ENCODE data around the gene CIB4. TPM values are rescaled to one million over a fixed set of nuclear protein-coding genes. Genes with fewer than 3 reads are reported as not detected.

The CIB4 gene
- total RNA-seq, 1 donor from 2014 or later, result not detected

GRCh38 chr2:26639685-26640243 is 1.4 kb downstream of the CIB4 start:
- DNase-seq (no peak), ATAC-seq (no peak)

GRCh38 chr2:26637811-26638310 is 3.3 kb downstream of the CIB4 start:
- ATAC-seq (no peak), DNase-seq (no peak)
- no peaks in the 10 kb centered on the region for H3K9me3 ChIP-seq
- H3K36me3 ChIP-seq, result no peaks in the 10 kb centered on the region
- no peak for TF ChIP-seq CTCF (IDR thresholded peaks at IDR 0.05)
- H3K4me3 ChIP-seq, result no peak overlapping the region
- peaks cover 19% of the 10 kb centered on the region for H3K4me1 ChIP-seq
- intact Hi-C loops (cut with DNase I), result no loop called here
- no peaks in the 10 kb centered on the region for H3K27me3 ChIP-seq (ENCODE audit: low read depth)
- H3K27ac ChIP-seq, result no peak overlapping the region

More at GRCh38 chr2:26639685-26640243, 1.4 kb downstream of the CIB4 start:
- no peaks in the 10 kb centered on the region for H3K9me3 ChIP-seq
- TF ChIP-seq CTCF (IDR thresholded peaks at IDR 0.05), result no peak
- H3K4me3 ChIP-seq, result peak overlapping the region; percentile 19
- no peaks in the 10 kb centered on the region for H3K36me3 ChIP-seq
- H3K4me1 ChIP-seq, result peaks cover 11% of the 10 kb centered on the region
- no peak overlapping the region for H3K27ac ChIP-seq
- intact Hi-C loops (cut with DNase I), result no loop called here
- H3K27me3 ChIP-seq (ENCODE audit: low read depth), result no peaks in the 10 kb centered on the region

DNA sequence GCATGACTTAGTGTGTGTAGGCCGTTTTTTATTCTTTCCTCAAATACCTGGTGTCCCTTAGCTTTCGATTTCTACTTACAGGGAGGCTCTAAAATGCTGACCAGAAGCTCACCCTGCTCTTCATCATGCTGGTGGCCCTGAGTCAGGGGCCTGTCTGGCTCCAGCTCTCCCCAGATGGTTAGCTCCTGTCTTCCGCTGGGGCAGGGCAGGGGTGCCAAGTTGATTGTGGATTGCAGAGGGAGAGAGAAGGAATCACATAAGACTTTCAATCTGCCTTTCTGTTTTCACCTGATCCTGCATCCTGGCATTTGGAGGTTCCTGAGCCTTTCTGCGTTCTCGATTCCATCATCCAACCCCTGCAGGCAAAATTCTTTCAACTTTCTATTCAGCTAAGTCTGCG is 4.2 kb downstream of the CIB4 start:
- no peak for TF ChIP-seq CTCF (IDR thresholded peaks at IDR 0.05)
- Histone ChIP-seq H3K9me3 (no peaks in the 10 kb centered on the region), H3K36me3 (no peaks in the 10 kb centered on the region), H3K4me3 (no peak overlapping the region), H3K27ac (no peak overlapping the region), H3K27me3 (ENCODE audit: low read depth) (no peaks in the 10 kb centered on the region), H3K4me1 (peaks cover 19% of the 10 kb centered on the region)
- peak; percentile 16 for DNase-seq
- no peak for ATAC-seq
- intact Hi-C loops (cut with DNase I), result no loop called here

DNA sequence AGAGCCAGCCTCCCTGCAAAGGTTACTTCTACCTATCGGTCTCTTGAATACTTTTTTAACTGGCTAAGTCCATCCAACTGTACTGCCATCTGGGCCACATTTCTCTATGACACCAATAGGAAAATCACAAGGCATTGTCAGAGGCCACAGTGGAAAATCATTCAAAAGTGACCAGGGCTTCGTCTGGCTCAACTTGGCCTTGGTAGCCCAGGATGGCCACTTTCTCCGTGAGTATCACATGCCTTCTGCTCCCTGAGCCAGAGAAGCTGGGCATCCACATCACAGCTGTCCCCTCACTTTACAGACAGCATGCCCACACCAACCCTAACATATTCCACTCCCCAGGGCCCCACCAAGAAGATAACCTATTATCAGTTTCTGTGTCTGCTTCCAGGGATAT is 5.8 kb downstream of the CIB4 start:
- intact Hi-C loops (cut with DNase I), result no loop called here
- DNase-seq (no peak), ATAC-seq (no peak)
- TF ChIP-seq CTCF (IDR thresholded peaks at IDR 0.05), result no peak
- H3K4me1 ChIP-seq, result peaks cover 12% of the 10 kb centered on the region
- H3K36me3 ChIP-seq, result no peaks in the 10 kb centered on the region
- H3K9me3 ChIP-seq, result no peaks in the 10 kb centered on the region
- H3K4me3 ChIP-seq, result no peak overlapping the region
- H3K27me3 ChIP-seq (ENCODE audit: low read depth), result no peaks in the 10 kb centered on the region
- no peak overlapping the region for H3K27ac ChIP-seq

DNA sequence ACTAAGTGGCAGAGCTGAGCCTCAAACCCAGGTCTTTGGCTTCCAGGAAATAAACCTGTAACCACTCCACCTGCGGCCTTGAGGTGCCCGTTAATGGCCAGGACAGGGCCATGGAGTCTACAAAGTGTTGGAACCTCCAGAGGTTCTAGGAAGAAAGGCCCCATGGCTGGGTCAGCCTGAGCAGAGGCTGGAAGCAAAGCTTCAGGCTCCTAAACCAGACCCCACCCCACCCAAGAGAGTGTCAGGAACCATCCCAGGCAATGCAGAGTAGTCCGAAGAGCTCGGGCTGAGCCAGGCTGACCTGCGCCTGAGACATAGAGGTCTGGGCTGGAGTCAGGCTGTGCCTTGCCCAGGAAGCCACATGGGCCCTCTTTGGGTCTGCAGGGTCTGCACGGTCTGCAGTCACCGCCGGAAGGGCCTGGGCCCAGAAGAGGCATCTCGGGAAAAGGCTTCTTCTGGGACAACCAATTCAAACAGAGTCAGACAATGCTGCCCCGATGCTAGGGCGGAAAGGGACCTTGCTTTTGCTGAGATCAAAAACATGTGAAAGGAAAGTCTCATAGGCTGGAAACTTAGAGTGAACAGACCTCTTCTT is 6.4 kb downstream of the CIB4 start:
- no peaks in the 10 kb centered on the region for H3K9me3 ChIP-seq
- H3K27me3 ChIP-seq (ENCODE audit: low read depth), result no peaks in the 10 kb centered on the region
- ATAC-seq, result no peak
- intact Hi-C loops (cut with DNase I), result no loop called here
- no peak overlapping the region for H3K27ac ChIP-seq
- no peak for TF ChIP-seq CTCF (IDR thresholded peaks at IDR 0.05)
- DNase-seq, result peak; percentile 32
- no peaks in the 10 kb centered on the region for H3K36me3 ChIP-seq
- H3K4me1 ChIP-seq, result peaks cover 8% of the 10 kb centered on the region
- no peak overlapping the region for H3K4me3 ChIP-seq

Data from lower lobe of right lung (tissue), 2 donors.